GM12865 (cell line): ENCODE data around the gene LAMC1.

Experiments
- DNase-seq: peaks from one replicate; pipeline ENCODE4 v3.0.0; 2010; ENCODE audit warnings: low read depth
- H3K4me3 ChIP-seq: 2 replicates; pipeline ENCODE4 v1.5.1; 2011; ENCODE audit warnings: mild to moderate bottlenecking, low read depth, low read length, control low read depth
- TF ChIP-seq, protein P1 (sequence below): IDR thresholded peaks from 2 replicates; pipeline ENCODE4 v1.5.1; 2011; ENCODE audit warnings: low read length, control low read depth, low read depth, inconsistent platforms; ENCODE audit not compliant: insufficient read depth; ENCODE audit errors: missing control alignments

Gene LAMC1

DNA sequence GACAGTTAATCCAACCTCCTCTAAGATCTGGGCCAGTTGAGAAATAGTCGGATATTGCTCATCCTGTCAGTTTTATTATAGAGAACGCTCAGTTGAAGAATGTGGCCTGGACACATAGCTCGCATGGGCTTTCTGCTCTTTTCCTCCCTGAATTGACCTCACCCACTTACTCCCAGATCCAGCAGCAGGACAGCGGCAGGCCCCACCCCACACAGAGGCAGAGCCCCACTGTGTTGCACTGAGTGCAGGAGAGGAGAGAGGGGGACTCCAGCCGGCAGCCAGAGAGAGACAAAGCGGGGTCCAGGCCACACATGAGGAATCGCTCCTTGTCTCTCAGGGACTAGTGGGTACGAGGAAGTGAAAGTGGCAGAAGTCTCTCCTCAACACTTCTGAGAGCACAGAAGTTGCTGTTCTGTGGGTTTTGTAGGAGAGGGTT lies 78.6 kb downstream of the LAMC1 start:
- peak; percentile 37 for DNase-seq
- no peak overlapping the region for H3K4me3 ChIP-seq
- TF ChIP-seq, protein P1, sequence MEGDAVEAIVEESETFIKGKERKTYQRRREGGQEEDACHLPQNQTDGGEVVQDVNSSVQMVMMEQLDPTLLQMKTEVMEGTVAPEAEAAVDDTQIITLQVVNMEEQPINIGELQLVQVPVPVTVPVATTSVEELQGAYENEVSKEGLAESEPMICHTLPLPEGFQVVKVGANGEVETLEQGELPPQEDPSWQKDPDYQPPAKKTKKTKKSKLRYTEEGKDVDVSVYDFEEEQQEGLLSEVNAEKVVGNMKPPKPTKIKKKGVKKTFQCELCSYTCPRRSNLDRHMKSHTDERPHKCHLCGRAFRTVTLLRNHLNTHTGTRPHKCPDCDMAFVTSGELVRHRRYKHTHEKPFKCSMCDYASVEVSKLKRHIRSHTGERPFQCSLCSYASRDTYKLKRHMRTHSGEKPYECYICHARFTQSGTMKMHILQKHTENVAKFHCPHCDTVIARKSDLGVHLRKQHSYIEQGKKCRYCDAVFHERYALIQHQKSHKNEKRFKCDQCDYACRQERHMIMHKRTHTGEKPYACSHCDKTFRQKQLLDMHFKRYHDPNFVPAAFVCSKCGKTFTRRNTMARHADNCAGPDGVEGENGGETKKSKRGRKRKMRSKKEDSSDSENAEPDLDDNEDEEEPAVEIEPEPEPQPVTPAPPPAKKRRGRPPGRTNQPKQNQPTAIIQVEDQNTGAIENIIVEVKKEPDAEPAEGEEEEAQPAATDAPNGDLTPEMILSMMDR = no peak

- DNase-seq = no peak
- TF ChIP-seq, protein P1 = no peak
- H3K4me3 ChIP-seq = no peak overlapping the region
Observed at GRCh38 chr1:183103147-183103546, 79.9 kb downstream of the LAMC1 start.

DNA sequence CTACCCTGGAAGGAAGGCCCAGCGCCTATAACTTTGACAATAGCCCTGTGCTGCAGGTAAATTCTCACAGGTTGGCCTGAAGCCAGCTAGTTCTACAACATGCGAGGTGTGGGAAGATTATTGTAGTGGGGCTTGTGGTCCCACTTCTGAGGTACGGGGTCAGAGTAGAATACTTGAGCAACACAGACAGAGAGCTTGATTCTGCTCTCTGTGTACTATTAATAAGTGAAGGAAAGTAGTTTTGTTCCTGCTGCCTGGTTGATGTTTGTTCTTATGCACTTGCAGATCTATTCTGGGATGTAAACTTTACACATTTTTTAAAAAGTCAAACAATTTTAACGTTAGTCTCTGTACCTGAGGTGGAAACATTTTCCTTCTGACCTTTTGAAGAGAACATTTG lies 80.4 kb downstream of the LAMC1 start:
- no peak overlapping the region for H3K4me3 ChIP-seq
- TF ChIP-seq, protein P1 = no peak
- no peak for DNase-seq

DNA sequence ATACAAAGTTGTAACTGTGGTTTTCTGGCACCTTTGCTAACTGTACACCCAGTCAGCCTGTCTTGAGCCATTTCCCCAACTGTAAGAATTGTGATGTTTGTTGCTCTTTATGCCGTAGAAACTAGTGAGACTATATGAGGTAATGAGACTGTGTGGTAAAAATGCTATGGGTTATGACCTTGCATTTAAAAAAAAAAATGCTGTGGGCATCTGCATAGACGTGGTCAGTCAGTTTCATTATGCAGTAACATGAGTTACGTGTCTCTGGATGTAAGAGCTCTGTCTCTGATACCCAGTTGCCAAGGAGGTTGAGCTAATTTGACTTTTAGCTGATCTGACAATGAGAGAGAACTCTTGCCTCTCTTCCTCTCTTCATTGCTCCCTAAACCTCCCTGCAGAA lies 82.2 kb downstream of the LAMC1 start:
- no peak for DNase-seq
- TF ChIP-seq, protein P1 = no peak
- no peak overlapping the region for H3K4me3 ChIP-seq

- H3K4me3 ChIP-seq = no peak overlapping the region
- DNase-seq = no peak
- TF ChIP-seq, protein P1 = no peak
Observed at GRCh38 chr1:183106166-183106565, 82.9 kb downstream of the LAMC1 start.

DNA sequence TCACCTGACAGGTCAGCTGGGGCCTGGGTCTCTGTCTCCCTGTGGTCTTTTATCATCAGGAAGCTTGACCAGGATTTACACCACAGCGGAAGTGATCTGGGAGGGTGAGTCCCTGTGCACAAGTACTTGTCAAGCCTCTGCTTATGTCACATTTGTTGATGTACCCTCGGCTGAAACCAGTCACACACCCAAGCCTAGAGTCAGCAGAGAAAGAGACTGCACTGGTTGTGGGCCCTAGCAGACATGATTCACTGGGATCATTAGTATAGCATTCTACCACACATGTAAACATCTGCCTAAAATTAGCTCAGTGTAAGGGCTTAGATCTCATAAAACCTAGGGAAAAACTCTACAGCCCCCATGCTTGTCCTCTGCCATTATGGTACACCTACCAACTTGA lies 83.5 kb downstream of the LAMC1 start:
- no peak overlapping the region for H3K4me3 ChIP-seq
- TF ChIP-seq, protein P1 = no peak
- DNase-seq = no peak

DNA sequence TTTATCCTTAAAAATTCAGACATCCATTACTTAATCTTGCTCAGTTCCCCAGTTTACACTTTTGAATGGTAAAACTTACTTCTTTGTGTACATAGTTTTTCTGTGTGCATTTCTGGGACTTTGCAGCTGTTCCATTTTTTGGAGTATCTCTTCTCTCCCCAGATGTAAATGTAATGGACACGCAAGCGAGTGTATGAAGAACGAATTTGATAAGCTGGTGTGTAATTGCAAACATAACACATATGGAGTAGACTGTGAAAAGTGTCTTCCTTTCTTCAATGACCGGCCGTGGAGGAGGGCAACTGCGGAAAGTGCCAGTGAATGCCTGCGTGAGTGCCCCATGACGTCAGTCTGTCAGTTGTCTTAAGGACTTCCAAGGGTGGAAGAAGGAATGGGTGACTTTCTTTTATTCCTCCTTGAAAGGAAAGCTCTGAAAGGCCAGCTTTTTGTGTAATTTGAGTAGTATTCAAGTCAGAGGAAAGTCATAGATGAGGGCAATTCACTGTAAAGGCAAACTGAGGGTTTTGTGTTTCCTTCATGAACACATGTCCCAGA lies 87.2 kb downstream of the LAMC1 start:
- TF ChIP-seq, protein P1 = no peak
- no peak for DNase-seq
- no peak overlapping the region for H3K4me3 ChIP-seq
